ENCODE results near the gene HEPN1. TPM values are rescaled to one million over a fixed set of nuclear protein-coding genes. Genes with fewer than 3 reads are reported as not detected.
A peak's percentile ranks its signal among the peaks of the same experiment; 100 is the strongest.

The HEPN1 gene
- total and polyA plus RNA-seq, 2 donors (not counting 3 experiments of a cell fraction or from before 2014, with no cell fraction given), result not detected

GRCh38 chr11:124896821-124897391 lies 22.1 kb upstream of the HEPN1 start:
- Histone ChIP-seq H3K4me2 (ENCODE audit: insufficient read depth, low read length) (peak overlapping the region; percentile 78), H2AFZ (ENCODE audit: low read depth, low read length) (no peak overlapping the region), H3K27ac (ENCODE audit: insufficient read depth, low read depth, low read length) (peak overlapping the region; percentile 95), H4K20me1 (replicated peaks; ENCODE audit: control insufficient read depth, extremely low read depth, insufficient read depth, low read length) (no peaks in the 10 kb centered on the region), H3K36me3 (ENCODE audit: control insufficient read depth in 2 of 2, extremely low read depth in 1 of 2, insufficient read depth in 2 of 2, low read length in 2 of 2) (peaks cover 24 to 31% of the 10 kb centered on the region in 2 experiments), H3K4me3 (replicated peaks in 1 of 3; ENCODE audit: insufficient read depth in 1 of 3, low read depth in 1 of 3, low read length in 3 of 3) (peak overlapping the region; percentile 76 to 89 (median 88)), H3K9ac (replicated peaks; ENCODE audit: extremely low read depth, insufficient read depth, low read length) (peak overlapping the region; percentile 88), H3K79me2 (ENCODE audit: control insufficient read depth, insufficient read depth, low read length) (peaks cover 65% of the 10 kb centered on the region), H3K4me1 (ENCODE audit: control insufficient read depth, extremely low read depth, insufficient read depth, low read length) (peaks cover 78% of the 10 kb centered on the region), H3K9me3 (replicated peaks; ENCODE audit: control insufficient read depth, insufficient read depth, low read length) (no peaks in the 10 kb centered on the region), H3K9me1 (replicated peaks; ENCODE audit: control insufficient read depth, extremely low read depth, insufficient read depth, low read length) (no peaks in the 10 kb centered on the region), H3K27me3 (ENCODE audit: control insufficient read depth in 2 of 2, insufficient read depth in 2 of 2, low read length in 2 of 2) (no peaks in the 10 kb centered on the region)
- BruUV-seq (replicated peaks), result no TSS peak
- dilution Hi-C loops (cut with MboI; ENCODE audit: extremely low pct_ligation_motif_present, low sequenced_read_pairs), result no loop called here
- FAIRE-seq (peak; percentile 77), DNase-seq (ENCODE audit: low read depth, low spot score) (no peak)
- intact Hi-C loops (cut with micrococcal nuclease), result loop anchor here (1.0 to 10.0 kb wide), 5 partner anchors 21 to 1835 kb away; partner anchors contain the start of genes HSPA8 and STT3A
- no peak for TF ChIP-seq FOS (IDR thresholded peaks at IDR 0.05; ENCODE audit: borderline replicate concordance, insufficient read depth, low read length)
- peak; percentile 67 for TF ChIP-seq POLR2A (IDR thresholded peaks at IDR 0.05; ENCODE audit: low read depth, low read length)
- peak; percentile 11 for TF ChIP-seq POLR2AphosphoS5 (IDR thresholded peaks at IDR 0.05; ENCODE audit: insufficient read depth, low read depth, low read length)
- no peak for TF ChIP-seq GATA2 (IDR thresholded peaks at IDR 0.05; ENCODE audit: insufficient read depth, insufficient read length, low read depth, low read length)
- ChIA-PET CTCF (interaction anchor here (0.7 to 5.7 kb wide), 11 partner anchors 9 to 189 kb away, joined by 3 to 70 read pairs (median 14); partner anchors contain the start of genes CCDC15 and HEPN1), POLR2A (interaction anchor here (0.9 to 4.2 kb wide), 6 partner anchors 9 to 56 kb away, joined by 5 to 39 read pairs (median 15); partner anchors contain the start of gene CCDC15)

GRCh38 chr11:124897674-124898262 lies 21.3 kb upstream of the HEPN1 start, which contains the start of gene ROBO4:
TSS of gene ROBO4 (minus strand) at chr11:124897865. CDS start at chr11:124897795, 70 bp downstream.
- peak; percentile 77 for DNase-seq (ENCODE audit: low read depth, low spot score)
- H4K20me1 ChIP-seq (replicated peaks; ENCODE audit: control insufficient read depth, extremely low read depth, insufficient read depth, low read length), result no peaks in the 10 kb centered on the region
- TSS peak; percentile 17 for BruUV-seq (replicated peaks)
- H3K9ac ChIP-seq (replicated peaks; ENCODE audit: extremely low read depth, insufficient read depth, low read length), result peak within 1 kb of the TSS; percentile 88
- dilution Hi-C loops (cut with MboI; ENCODE audit: extremely low pct_ligation_motif_present, low sequenced_read_pairs) (no loop called here), intact Hi-C loops (cut with micrococcal nuclease) (loop anchor here (1.0 to 10.0 kb wide), 11 partner anchors 15 to 1835 kb away; partner anchors contain the start of genes CCDC15, HSPA8, SLC37A2 and STT3A)
- ChIA-PET CTCF (interaction anchor here (0.7 to 5.7 kb wide), 19 partner anchors 10 to 448 kb away, joined by 3 to 70 read pairs (median 7); partner anchors contain the start of genes CCDC15, HEPACAM and HEPN1), POLR2A (interaction anchor here (1.4 to 4.2 kb wide), 8 partner anchors 10 to 55 kb away, joined by 3 to 39 read pairs (median 6); partner anchors contain the start of gene CCDC15)
- peak within 1 kb of the TSS; percentile 78 for H3K4me2 ChIP-seq (ENCODE audit: insufficient read depth, low read length)
- no peaks in the 10 kb centered on the region for H3K27me3 ChIP-seq (ENCODE audit: control insufficient read depth in 2 of 2, insufficient read depth in 2 of 2, low read length in 2 of 2)
- peak; percentile 90 for TF ChIP-seq POLR2A (IDR thresholded peaks at IDR 0.05; ENCODE audit: low read depth, low read length)
- no peak for TF ChIP-seq FOS (IDR thresholded peaks at IDR 0.05; ENCODE audit: borderline replicate concordance, insufficient read depth, low read length)
- TF ChIP-seq JUN (IDR thresholded peaks at IDR 0.05; ENCODE audit: borderline replicate concordance, insufficient read depth, insufficient read length, low read depth), result no peak
- no peak for TF ChIP-seq EZH2 (IDR thresholded peaks at IDR 0.05; ENCODE audit: borderline replicate concordance, low read depth, low read length, severe bottlenecking)
- TF ChIP-seq MAX (IDR thresholded peaks at IDR 0.05; ENCODE audit: insufficient read depth, insufficient read length), result no peak
- no peak for TF ChIP-seq MYC (IDR thresholded peaks at IDR 0.05; ENCODE audit: low read depth, low read length)
- peak; percentile 93 for TF ChIP-seq POLR2AphosphoS5 (IDR thresholded peaks at IDR 0.05; ENCODE audit: insufficient read depth, low read depth, low read length)
- TF ChIP-seq GATA2 (IDR thresholded peaks at IDR 0.05; ENCODE audit: insufficient read depth, insufficient read length, low read depth, low read length), result peak; percentile 74
- no peak for TF ChIP-seq CTCF (IDR thresholded peaks at IDR 0.05; ENCODE audit: extremely low read depth in 1 of 2, insufficient read depth in 1 of 2, low read depth in 1 of 2, low read length in 2 of 2)
- no peak for FAIRE-seq
- peaks cover 15 to 23% of the 10 kb centered on the region in 2 experiments for H3K36me3 ChIP-seq (ENCODE audit: control insufficient read depth in 2 of 2, extremely low read depth in 1 of 2, insufficient read depth in 2 of 2, low read length in 2 of 2)
- no peaks in the 10 kb centered on the region for H3K9me1 ChIP-seq (replicated peaks; ENCODE audit: control insufficient read depth, extremely low read depth, insufficient read depth, low read length)
- H3K79me2 ChIP-seq (ENCODE audit: control insufficient read depth, insufficient read depth, low read length), result peaks cover 57% of the 10 kb centered on the region
- H3K27ac ChIP-seq (ENCODE audit: insufficient read depth, low read depth, low read length), result peak within 1 kb of the TSS; percentile 95
- no peaks in the 10 kb centered on the region for H3K9me3 ChIP-seq (replicated peaks; ENCODE audit: control insufficient read depth, insufficient read depth, low read length)
- H2AFZ ChIP-seq (ENCODE audit: low read depth, low read length), result no peak within 1 kb of the TSS
- H3K4me3 ChIP-seq (replicated peaks in 1 of 3; ENCODE audit: insufficient read depth in 1 of 3, low read depth in 1 of 3, low read length in 3 of 3), result peak within 1 kb of the TSS; percentile 76 to 89 (median 88)
- peaks cover 78% of the 10 kb centered on the region for H3K4me1 ChIP-seq (ENCODE audit: control insufficient read depth, extremely low read depth, insufficient read depth, low read length)

All from endothelial cell of umbilical vein (primary cell).